Measurements from ENCODE around the gene ENAH. TPM values are rescaled to one million over a fixed set of nuclear protein-coding genes. Genes with fewer than 3 reads are reported as not detected.

The ENAH gene
- polyA plus RNA-seq, 4 donors, result 71.9 to 137 (median 109) TPM

DNA sequence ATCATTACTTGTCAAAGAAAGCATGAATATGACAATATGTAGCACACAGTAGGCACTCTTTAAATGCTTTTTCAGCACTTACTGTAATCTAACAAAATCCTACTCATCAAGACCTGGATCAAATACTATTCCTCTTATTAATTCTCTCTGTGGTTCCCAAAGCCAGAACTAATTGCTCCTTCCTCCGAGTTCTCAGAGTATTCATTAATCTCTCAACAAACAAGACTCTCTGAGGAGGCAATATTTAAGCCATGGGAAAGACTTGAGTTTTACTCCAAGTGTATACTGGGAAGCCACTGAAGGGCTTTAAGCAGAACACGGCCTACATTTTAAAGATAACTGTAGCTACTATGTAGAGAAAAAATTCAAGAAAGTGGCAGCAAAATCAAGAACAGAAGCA lies 79.7 kb downstream of the ENAH start:
- DNase-seq (ENCODE audit: low read depth in 4 of 4, low spot score in 3 of 4), result no peak

DNA sequence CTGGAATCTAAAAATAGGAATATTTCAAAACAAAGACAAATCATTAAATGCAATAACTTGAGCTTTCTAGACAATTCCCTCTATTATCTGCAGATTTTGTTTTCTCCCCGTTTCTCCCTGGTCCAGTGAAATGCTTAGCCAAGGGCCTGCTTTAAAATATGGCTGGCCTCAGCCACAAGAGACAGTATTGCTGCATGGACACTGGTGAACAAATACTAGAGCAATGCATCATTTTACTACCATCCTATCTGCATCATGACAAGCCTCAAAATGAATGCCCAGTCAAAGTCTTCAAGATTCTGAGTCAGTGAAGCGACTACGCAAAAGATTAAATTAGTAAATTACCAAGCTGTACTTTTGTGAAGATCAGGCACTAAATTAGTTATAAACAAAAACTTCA lies 80.5 kb downstream of the ENAH start:
- DNase-seq (ENCODE audit: low read depth in 4 of 4, low spot score in 3 of 4), result no peak

DNA sequence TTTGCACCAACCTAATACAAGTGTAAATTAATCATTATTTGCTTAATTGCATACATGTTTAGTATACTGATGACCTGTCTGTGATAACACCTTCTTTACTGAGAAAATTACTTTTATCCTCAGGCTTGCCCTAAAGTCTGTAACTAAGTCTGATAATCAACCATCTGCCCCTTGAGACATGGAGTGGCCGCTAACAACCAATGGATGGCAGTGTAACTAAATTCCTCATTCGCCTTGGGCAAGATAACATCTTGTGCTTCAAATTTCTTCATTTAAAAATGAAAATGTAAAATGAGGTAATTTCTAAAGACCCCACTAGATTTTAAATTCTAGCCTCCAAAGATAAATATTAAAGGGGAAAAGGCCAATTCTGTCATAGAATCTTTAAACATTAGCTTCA lies 85.1 kb downstream of the ENAH start:
- DNase-seq (ENCODE audit: low read depth in 4 of 4, low spot score in 3 of 4), result no peak

DNA sequence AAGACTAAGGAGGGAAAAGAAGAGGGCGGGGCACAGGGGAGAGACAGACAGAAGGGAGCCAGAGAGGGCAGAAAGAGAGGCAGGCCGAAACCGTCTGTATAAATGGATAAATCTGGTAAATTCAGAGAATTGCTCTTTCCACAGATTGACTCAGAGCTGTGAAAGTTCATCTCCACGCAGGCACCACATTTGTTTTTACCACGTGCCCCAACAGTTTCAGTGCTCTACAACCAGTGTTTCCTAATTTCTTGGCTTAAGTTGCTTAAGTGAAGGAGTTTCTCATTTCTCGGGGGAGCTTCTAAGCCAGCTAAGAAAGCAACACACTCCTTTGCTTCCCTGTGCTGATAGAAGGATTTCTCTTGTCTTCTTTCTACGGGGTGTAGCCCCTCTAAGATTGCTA lies 87.1 kb downstream of the ENAH start:
- no peak for DNase-seq (ENCODE audit: low read depth in 4 of 4, low spot score in 3 of 4)

DNA sequence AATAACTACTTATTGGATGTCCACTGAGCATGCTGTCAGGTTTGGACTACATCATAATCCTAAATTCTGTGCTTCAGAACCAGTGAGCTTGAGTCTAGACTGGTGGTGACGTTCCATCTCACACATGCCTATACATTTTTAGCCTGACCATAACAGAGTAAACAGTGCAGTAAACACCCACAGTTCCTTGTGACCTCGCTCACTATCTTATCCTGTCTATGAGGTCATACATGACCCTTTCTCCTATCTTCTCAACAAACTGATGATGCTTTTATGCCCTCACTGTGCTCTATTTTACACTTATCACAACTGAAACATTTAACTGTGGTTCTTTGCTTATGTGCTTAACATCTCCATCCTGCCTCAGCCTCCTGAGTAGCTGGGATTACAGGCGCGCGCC lies 91.2 kb downstream of the ENAH start:
- no peak for DNase-seq (ENCODE audit: low read depth in 4 of 4, low spot score in 3 of 4)

DNA sequence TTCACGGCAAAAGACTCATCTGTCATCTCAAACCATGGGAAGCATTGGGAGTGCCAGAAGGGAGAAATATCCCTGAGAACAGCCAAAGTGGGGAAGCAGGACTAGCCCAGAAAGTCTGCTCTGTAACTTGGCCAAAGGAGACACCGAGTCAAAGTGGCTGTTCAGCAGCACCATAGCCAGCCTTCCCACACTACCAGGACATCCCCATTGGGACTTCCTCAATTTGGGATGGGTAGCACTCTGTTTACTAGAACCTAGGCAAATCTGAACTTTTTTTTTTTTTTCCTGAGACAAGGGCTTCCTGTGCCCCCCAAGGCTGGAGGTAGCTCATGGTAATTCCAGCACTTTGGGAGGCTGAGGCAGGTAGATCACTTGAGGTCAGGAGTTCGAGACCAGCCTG lies 93.0 kb downstream of the ENAH start:
- DNase-seq (ENCODE audit: low read depth in 4 of 4, low spot score in 3 of 4), result no peak

DNA sequence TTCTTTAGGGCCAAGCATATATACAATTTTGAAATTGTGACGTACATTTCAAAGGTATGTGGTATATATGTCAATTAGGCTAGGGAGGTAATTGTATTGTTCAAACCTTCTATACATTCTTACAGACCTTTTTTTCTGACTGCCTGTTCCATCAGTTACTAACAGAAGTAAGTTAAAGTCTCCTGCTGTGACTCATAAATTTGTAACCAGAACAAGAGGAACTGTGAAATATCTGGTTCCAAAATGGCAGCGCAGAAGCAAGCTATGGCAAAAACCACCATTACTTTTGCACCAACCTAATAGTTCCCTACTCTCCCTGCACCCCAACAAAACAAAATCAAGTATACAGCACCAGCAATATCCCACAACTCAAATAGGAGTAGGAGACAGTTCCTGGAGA lies 93.6 kb downstream of the ENAH start:
- no peak for DNase-seq (ENCODE audit: low read depth in 4 of 4, low spot score in 3 of 4)

DNA sequence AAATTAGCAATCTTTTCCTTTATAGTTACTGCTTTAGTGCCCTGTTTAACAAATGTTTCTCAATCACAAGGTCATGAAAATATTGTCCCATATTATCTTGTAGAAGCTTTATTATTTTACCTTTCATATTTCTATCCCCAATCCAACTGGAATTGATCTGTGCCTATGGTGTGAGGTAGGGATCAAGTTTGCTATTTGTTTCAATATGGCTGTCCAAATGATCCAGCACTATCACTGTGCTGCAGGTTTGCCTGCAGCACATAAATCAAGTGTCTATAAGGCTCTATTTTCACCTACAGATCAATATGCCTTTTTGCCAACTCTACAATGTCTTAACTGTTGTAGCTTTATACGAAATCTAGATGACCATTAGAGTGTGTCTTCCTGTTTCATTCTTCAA lies 96.2 kb downstream of the ENAH start:
- no peak for DNase-seq (ENCODE audit: low read depth in 4 of 4, low spot score in 3 of 4)

DNA sequence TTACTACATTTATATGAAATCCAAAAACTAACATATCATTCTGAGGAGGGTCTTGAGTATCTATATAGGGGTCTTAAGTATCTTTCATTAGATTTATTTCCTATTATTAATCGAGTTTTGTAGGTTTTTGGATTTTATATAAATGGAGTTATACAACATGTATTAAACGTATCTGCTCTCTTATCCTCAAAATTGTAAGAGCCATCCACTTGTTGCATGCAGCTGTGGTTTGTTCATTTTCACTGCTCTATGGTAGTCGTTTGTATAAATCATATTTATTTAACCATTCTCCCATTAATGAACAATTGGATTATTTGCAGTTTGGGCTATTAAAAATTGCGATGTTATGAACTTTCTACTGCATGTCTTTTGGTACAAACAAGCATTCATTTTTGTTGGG lies 97.1 kb downstream of the ENAH start:
- no peak for DNase-seq (ENCODE audit: low read depth in 4 of 4, low spot score in 3 of 4)

DNA sequence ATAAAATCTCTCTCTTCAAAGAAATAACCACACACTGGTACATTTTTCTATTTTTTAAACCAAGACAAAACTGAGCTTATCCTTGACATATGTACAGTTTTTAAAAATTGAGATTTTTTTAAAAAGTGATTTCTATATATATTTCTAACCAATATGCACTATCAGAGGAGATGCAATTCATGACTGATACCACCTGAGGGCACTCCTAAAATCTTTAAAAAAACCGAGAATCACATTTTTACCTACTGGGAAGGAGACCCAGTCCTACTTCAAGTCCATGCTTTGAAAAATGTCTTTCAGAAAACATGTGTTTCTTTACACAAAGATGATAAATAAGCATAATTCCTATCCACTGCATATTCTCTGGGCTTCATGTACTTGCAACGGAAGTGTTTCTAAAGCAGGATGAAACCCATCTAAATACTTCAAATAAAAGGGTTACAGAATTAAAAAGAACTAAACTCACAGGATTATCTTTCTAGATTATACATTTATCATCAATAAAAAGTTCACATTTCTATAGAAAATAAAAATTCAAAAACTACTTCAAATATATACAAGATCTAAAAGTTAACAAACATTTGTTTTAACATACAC lies 98.6 kb downstream of the ENAH start:
- DNase-seq (ENCODE audit: low read depth in 4 of 4, low spot score in 3 of 4), result no peak

DNA sequence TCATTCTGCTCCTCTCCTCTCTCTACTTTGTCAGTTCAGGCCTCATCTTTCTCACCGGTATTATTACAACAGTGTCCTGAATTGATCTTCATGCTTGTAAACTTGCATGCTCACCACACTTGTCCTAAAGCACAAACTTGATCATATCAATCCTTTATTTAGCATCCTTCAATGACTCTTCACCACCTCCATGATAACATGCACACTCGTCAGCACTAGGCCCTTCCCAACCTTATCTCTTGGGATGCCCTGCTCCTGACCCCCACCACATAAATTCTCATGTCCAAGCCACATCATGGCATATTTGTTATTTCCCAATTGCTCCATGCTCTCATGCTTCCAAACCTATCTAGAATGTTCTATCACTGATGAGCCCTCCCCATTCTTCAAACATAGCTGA lies 103.1 kb downstream of the ENAH start:
- DNase-seq (ENCODE audit: low read depth in 4 of 4, low spot score in 3 of 4), result no peak

DNA sequence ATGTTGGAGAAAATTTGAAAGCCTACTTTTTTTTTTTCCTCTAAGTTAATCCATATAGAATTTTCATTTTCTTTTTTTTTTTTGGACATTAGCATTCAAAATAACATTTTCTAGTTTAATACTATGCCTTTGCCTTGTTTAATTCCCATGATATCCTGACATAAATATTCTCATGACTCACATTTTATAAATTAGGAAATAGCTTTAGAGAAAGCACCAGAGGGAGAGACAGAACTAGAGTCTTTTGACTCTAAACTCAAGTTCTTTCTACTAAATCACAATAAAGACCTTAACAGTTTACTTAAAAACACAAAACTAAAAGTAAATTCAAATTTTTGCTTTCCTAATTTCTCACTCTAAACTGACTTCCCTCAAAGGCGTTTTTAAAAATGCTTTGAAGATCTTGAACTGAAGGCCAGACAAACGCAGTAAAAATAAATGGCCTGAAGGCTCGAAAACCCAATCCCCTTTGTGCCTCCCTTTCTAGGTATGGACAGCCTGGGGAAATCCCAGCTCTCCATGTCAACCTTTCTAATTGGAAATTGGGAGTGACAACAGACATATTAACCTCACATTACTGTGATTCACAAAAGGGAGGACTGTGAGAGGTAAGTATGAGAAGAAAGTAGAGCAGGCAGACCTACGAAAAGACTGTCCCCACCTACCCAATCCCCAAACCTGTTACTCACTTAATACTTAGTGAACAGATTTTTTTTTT lies 104.6 kb downstream of the ENAH start:
- no peak for DNase-seq (ENCODE audit: low read depth in 4 of 4, low spot score in 3 of 4)

DNA sequence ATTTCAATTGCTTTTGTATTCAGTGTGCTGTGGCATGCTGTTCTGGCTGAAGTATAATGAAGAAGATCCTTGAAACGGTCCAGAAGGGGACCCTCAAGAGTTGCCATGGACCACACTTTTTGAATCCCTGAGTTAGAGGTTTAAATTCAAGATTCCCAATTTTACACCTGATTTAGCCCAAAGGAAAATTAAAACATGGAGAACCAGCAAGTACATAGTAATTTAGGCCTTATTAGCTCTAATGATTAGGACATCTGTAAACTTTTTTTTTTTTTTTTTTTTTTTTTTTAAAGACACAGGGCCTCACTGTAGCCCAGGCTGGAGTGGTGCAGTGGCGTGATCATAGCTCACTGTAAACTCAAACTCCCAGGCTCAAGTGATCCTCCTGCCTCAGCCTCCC lies 107.3 kb downstream of the ENAH start:
- DNase-seq (ENCODE audit: low read depth in 4 of 4, low spot score in 3 of 4), result no peak

DNA sequence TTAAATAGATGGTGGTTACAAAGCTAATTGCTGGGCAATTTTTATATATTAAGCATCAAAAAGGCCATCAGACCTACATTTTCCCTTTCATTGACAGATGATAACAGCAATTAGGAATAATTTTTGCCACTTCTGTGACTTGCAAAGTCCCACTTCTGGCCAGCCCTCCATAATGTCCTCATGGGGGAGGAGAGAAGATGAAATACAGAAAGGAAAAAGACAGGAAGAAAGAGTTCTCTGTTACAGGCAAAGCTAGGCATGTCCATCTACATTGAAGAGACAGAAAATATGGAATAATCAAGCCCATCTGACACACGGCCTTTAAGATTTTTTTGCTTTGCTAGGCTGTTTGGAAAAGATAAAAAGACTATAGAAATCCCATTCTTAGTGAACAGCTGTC lies 108.0 kb downstream of the ENAH start:
- no peak for DNase-seq (ENCODE audit: low read depth in 4 of 4, low spot score in 3 of 4)

DNA sequence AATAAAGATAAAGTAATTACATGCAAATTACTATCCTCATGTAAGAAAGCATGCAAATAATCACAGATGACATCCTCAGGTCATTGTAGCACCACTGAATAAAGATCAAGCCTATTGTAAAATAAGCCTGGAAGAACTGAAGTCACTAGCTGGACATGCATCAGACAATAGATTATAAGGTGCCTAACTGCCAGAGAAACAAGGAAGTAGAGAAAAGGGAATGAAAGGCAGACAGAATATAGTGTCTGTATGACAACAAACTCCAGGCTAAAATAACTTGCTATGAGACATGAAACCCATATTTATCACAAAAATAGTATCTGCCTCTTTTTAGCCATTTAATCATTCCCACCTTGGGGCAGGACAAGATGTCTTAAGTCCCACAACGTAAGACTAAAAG lies 108.7 kb downstream of the ENAH start:
- DNase-seq (ENCODE audit: low read depth in 4 of 4, low spot score in 3 of 4), result no peak

DNA sequence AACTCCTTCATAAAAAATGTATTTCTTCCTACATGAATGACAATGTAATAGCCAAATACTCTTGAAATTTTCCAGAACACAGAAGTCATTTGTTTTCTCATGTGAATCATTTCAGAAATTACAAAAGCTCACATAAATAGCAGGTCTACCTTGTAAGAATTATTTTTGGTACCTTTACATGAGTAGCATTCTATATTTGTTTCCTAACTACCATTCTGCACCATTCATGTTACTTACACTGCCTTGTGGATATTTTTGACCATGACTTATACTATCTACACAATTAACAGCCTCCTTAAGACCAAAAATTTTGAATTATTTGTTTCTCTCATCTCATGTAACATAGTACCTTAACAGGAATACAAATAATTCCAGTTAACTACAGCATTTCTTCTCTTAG lies 109.6 kb downstream of the ENAH start:
- no peak for DNase-seq (ENCODE audit: low read depth in 4 of 4, low spot score in 3 of 4)

DNA sequence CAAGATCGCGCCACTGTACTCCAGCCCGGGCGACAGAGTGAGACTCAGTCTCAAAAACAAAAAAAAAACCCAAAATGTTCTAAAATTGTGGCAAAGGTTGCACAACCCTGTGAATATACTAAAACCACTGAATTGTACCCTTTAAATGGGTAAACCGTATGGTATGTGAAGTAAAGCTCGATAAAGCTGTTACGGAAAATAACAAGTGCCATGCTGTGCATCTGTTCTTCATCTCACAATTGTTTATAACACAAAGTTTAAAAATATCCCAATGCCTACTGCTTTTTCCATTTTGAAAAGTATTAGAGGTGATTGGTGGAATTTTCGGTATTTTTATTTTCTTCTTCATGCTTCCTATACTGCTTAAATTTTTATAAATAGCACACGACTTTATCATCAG lies 111.5 kb downstream of the ENAH start:
- DNase-seq (ENCODE audit: low read depth in 4 of 4, low spot score in 3 of 4), result no peak

DNA sequence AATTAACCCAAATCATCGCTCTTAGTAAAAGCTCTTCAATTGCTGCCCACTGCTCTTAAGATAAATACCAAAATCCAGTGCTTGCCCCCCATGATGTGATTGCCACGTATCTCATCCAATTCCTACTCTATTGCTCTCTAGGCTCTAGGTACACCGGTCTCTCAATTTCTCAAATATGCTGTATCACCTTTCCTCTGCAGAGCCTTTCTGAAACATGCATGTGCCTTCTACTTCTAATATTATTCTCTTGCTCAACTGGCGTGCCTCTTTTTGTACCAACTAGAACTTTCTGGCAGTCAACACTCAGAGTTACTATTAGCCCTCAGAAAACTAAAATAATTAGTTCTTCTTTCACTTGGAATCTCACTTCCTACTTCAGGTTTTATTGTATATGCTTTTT lies 113.3 kb downstream of the ENAH start:
- DNase-seq (ENCODE audit: low read depth in 4 of 4, low spot score in 3 of 4), result no peak

DNA sequence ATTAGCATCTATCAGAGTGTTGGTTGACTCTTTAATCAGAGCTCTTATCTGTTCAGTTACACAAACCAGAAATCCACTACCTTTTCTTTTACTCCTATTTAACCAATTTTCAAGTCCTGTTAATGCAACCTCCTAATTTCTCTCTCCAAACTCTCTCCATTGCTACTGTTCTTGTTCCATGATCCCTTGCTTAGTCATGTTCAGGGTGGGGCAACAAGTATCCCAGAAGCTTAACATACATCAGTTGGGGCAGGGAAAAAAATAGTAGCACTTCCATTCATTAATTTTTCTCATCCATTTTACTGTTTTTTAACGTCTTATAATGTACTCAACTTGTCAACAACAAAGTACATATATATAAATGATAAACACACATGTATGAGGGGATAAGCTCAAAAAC lies 113.9 kb downstream of the ENAH start:
- DNase-seq (ENCODE audit: low read depth in 4 of 4, low spot score in 3 of 4), result no peak

DNA sequence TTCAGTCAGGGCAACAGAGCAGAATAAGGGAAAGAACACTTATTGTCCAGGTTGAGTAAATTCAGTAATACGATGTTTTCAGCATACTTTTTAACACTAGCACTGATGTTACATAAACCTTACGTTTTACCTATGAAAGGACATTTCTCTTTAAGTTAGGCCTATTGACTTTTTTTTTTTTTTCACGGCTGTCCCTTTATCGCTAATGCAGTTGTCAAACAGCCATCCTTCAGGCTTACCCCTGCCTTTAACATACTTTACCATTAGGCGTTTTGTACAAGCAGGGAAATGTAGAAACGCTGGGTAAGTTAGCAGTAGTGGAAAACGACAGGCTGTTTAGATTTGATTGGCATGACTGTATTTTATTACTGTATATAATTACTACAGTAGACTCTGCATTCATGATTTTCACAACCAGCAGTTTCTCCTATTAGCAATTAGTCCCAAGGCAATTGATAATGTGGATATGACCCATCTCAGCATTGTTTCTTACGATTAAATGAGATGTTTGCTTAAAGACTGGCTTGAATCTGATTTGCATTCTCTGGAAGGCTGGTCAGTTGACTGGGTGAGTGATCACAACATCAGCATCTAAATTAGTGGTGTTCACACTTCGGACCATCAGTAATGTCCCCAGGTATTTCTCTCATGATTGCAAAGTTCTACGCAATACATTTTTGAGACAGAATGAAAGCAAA lies 115.2 kb downstream of the ENAH start:
- no peak for DNase-seq (ENCODE audit: low read depth in 4 of 4, low spot score in 3 of 4)

DNA sequence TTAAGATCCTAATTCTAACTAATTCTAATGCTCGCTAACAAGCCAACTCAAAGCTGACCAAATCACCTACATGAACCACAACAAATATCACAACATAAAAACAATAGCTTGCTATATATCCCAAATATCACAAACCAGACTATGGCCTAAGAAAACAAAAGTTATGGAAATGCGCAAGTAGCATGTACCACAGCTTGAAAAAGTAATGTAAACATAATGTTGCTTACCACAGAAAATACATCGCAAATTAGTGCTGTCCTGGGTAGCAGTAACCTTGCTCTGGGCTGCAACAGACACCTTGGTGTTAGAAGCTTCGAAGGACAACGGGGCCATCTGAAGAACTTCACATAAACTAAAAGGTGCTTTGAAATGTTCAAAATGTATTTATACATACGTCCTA lies 117.6 kb downstream of the ENAH start:
- no peak for DNase-seq (ENCODE audit: low read depth in 4 of 4, low spot score in 3 of 4)

DNA sequence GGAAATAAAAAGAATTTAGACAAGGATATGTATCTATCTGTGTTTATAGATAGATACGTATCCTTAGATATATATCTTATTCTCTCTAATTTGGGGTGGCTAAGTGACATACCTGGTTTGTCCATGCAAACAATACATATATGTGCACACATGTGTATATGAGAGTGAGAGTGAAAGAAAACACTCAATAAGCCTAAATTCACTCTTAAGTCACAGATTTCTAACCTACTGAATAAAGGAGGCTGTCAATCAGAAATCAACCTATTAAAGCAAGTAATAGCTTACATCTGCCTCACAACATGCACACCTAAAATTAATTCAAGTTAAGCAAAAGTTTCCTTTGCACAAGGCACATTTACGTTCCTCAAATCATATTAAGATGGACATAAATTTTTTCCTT lies 118.2 kb downstream of the ENAH start:
- no peak for DNase-seq (ENCODE audit: low read depth in 4 of 4, low spot score in 3 of 4)
